ENCODE data around the gene DAPK2. TPM values are rescaled to one million over a fixed set of nuclear protein-coding genes. Genes with fewer than 3 reads are reported as not detected.

Gene DAPK2
- total and polyA plus RNA-seq, 2 of the 4 experiments (the other 2 are of a cell fraction) = 0.34 to 0.36 TPM

- Histone ChIP-seq H3K14ac (replicated peaks; ENCODE audit: low read depth, low read length) (no peak overlapping the region), H2BK120ac (ENCODE audit: low read depth, low read length) (no peak overlapping the region), H3K4me2 (ENCODE audit: low read depth, low read length) (no peak overlapping the region), H2BK15ac (ENCODE audit: low read depth, low read length) (no peak overlapping the region), H4K5ac (ENCODE audit: low read depth, low read length) (no peak overlapping the region), H3K9me3 (ENCODE audit: control insufficient read depth, insufficient read depth, low read length) (no peaks in the 10 kb centered on the region), H3K27ac (ENCODE audit: insufficient read depth, low read length) (no peak overlapping the region), H3K23ac (ENCODE audit: low read depth, low read length) (no peak overlapping the region), H3K4me1 (ENCODE audit: control insufficient read depth, insufficient read depth, low read length) (no peaks in the 10 kb centered on the region), H3K9ac (ENCODE audit: low read depth, low read length) (no peak overlapping the region), H2AFZ (replicated peaks; ENCODE audit: low read length, poor library complexity) (no peak overlapping the region), H3K9me1 (ENCODE audit: insufficient read depth, low read length) (peaks cover 2% of the 10 kb centered on the region; the same call in 1 of the 2 replicates), H3K36me3 (ENCODE audit: control insufficient read depth, insufficient read depth, low read length) (no peaks in the 10 kb centered on the region), H3K79me1 (ENCODE audit: low read depth in 1 of 2, low read length in 2 of 2) (no peaks in the 10 kb centered on the region), H3K56ac (ENCODE audit: extremely low read depth, insufficient read depth, low read length) (no peak overlapping the region), H3K27me3 (ENCODE audit: control insufficient read depth, insufficient read depth, low read length) (peaks cover 18% of the 10 kb centered on the region), H3K4ac (ENCODE audit: low read depth, low read length) (no peak overlapping the region), H2BK5ac (ENCODE audit: low read depth, low read length, poor library complexity, severe bottlenecking) (no peak overlapping the region), H3K4me3 (ENCODE audit: insufficient read depth, low read depth, low read length) (no peak overlapping the region), H4K91ac (ENCODE audit: insufficient read depth, low read depth, low read length) (no peak overlapping the region), H4K20me1 (ENCODE audit: insufficient read depth, low read length) (no peaks in the 10 kb centered on the region), H2AK9ac (replicated peaks; ENCODE audit: low read depth, low read length, poor library complexity) (no peak overlapping the region), H2BK20ac (ENCODE audit: low read depth, low read length) (no peak overlapping the region), H3K18ac (ENCODE audit: low read depth, low read length) (no peak overlapping the region), H2AK5ac (ENCODE audit: low read depth, low read length) (no peak overlapping the region), H4K8ac (ENCODE audit: low read depth in 2 of 2, low read length in 2 of 2) (no peak overlapping the region)
- DNase-seq (no peak), ATAC-seq (ENCODE audit: low read depth) (no peak)
- BruUV-seq (replicated peaks) = no TSS peak
- POLR2A ChIA-PET (ENCODE audit: unreplicated experiment) = no interaction called here
- no CpG with 5 or more reads among the region's 6 CpGs for WGBS, 2 experiments (ENCODE audit: extremely low coverage in 2 of 2, insufficient read length in 1 of 2)
- TF ChIP-seq MAFK (IDR thresholded peaks at IDR 0.05; ENCODE audit: low read depth, low read length) (no peak), SMC3 (IDR thresholded peaks at IDR 0.05; ENCODE audit: low read depth, low read length) (no peak), RAD21 (IDR thresholded peaks at IDR 0.05; ENCODE audit: low read length) (no peak), CEBPB (IDR thresholded peaks at IDR 0.05; ENCODE audit: low read depth, low read length) (no peak), BHLHE40 (IDR thresholded peaks at IDR 0.05; ENCODE audit: low read depth, low read length) (no peak), MXI1 (IDR thresholded peaks at IDR 0.05; ENCODE audit: borderline replicate concordance, low read depth, low read length) (no peak), NFE2L2 (IDR thresholded peaks at IDR 0.05; ENCODE audit: low read depth, low read length) (no peak), MAZ (IDR thresholded peaks at IDR 0.05; ENCODE audit: borderline replicate concordance, low read depth, low read length) (no peak), RCOR1 (IDR thresholded peaks at IDR 0.05; ENCODE audit: insufficient replicate concordance, low read length) (no peak), FOS (IDR thresholded peaks at IDR 0.05; ENCODE audit: low read depth, low read length) (no peak), CHD1 (IDR thresholded peaks at IDR 0.05; ENCODE audit: low read depth, low read length) (no peak), RFX5 (IDR thresholded peaks at IDR 0.05; ENCODE audit: low read depth, low read length) (no peak), USF2 (IDR thresholded peaks at IDR 0.05; ENCODE audit: low read depth, low read length) (no peak), POLR2A (IDR thresholded peaks at IDR 0.05; ENCODE audit: low read depth, low read length) (no peak)
- TF ChIP-seq, protein P1, sequence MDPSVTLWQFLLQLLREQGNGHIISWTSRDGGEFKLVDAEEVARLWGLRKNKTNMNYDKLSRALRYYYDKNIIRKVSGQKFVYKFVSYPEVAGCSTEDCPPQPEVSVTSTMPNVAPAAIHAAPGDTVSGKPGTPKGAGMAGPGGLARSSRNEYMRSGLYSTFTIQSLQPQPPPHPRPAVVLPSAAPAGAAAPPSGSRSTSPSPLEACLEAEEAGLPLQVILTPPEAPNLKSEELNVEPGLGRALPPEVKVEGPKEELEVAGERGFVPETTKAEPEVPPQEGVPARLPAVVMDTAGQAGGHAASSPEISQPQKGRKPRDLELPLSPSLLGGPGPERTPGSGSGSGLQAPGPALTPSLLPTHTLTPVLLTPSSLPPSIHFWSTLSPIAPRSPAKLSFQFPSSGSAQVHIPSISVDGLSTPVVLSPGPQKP (IDR thresholded peaks at IDR 0.05; ENCODE audit: borderline replicate concordance, low read depth, low read length) = no peak
- TF ChIP-seq, protein P2, sequence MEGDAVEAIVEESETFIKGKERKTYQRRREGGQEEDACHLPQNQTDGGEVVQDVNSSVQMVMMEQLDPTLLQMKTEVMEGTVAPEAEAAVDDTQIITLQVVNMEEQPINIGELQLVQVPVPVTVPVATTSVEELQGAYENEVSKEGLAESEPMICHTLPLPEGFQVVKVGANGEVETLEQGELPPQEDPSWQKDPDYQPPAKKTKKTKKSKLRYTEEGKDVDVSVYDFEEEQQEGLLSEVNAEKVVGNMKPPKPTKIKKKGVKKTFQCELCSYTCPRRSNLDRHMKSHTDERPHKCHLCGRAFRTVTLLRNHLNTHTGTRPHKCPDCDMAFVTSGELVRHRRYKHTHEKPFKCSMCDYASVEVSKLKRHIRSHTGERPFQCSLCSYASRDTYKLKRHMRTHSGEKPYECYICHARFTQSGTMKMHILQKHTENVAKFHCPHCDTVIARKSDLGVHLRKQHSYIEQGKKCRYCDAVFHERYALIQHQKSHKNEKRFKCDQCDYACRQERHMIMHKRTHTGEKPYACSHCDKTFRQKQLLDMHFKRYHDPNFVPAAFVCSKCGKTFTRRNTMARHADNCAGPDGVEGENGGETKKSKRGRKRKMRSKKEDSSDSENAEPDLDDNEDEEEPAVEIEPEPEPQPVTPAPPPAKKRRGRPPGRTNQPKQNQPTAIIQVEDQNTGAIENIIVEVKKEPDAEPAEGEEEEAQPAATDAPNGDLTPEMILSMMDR (conservative IDR thresholded peaks at IDR 0.05; ENCODE audit: low read depth, low read length) = no peak
- intact Hi-C loops (cut with micrococcal nuclease) (no loop called here), in situ Hi-C loops (cut with MboI; ENCODE audit: low sequenced_read_pairs) (no loop called here), dilution Hi-C loops (cut with HindIII; ENCODE audit: low sequenced_read_pairs, unreplicated experiment) (no loop called here)
- CTCF ChIA-PET = no interaction called here
Measured at GRCh38 chr15:63887630-63888029, 158.7 kb downstream of the DAPK2 start.
